Measurements from ENCODE around the gene BHLHE23.

DNA sequence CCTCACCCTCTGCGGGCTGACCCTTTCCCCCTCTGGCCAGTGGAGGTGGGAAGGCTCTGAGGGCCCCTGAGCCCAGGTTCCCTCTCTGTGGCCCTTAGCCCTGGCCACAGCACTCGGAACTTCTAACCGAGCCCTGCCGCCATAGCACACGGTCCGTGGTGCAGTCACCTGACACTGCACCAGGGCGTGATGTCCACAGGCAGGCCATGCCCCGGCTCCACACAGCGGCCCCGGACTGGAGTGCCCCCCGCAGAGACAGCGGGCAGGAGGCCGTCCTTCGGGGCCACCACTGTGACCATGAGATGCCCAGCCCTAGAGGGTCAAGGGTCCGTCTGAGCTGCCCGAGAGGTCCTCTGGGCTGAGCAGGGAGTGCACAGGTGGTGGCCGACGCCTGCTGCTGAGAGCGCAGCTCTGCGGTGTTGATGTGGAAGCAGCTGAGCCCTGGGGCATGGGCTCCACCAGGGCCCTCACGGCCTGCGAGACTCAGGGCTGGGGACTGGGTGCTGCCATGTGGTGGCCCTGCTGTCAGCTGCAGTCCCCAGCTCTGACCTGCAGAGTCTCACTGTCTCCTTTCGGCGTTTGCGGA lies 11.2 kb upstream of the BHLHE23 start:
- TF ChIP-seq, protein P1, sequence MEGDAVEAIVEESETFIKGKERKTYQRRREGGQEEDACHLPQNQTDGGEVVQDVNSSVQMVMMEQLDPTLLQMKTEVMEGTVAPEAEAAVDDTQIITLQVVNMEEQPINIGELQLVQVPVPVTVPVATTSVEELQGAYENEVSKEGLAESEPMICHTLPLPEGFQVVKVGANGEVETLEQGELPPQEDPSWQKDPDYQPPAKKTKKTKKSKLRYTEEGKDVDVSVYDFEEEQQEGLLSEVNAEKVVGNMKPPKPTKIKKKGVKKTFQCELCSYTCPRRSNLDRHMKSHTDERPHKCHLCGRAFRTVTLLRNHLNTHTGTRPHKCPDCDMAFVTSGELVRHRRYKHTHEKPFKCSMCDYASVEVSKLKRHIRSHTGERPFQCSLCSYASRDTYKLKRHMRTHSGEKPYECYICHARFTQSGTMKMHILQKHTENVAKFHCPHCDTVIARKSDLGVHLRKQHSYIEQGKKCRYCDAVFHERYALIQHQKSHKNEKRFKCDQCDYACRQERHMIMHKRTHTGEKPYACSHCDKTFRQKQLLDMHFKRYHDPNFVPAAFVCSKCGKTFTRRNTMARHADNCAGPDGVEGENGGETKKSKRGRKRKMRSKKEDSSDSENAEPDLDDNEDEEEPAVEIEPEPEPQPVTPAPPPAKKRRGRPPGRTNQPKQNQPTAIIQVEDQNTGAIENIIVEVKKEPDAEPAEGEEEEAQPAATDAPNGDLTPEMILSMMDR (IDR thresholded peaks at IDR 0.05): no peak
- TF ChIP-seq EZH2 (IDR thresholded peaks at IDR 0.05): no peak
